Omental fat pad (tissue), 4 donors: ENCODE results near the gene PPP6R2. TPM values are rescaled to one million over a fixed set of nuclear protein-coding genes. Genes with fewer than 3 reads are reported as not detected.

ENCODE experiments used
- ATAC-seq: fragments of 150-250 bp; one replicate; pipeline ENCODE4 v1.9.1; 2016; ENCODE audit warnings: mild to moderate bottlenecking, moderate library complexity; ENCODE audit not compliant: low FRiP score
- DNase-seq: peaks from one replicate; pipeline ENCODE4 v3.0.0-alpha.2; 2019; ENCODE audit warnings: low spot score
- CTCF ChIP-seq, 3 donors: fragments of 450-650 bp; IDR thresholded peaks; one replicate each; pipeline ENCODE4 v1.5.1; 2016 to 2017; ENCODE audit warnings: antibody characterized with exemption in 3 of 3, mild to moderate bottlenecking in 3 of 3, moderate library complexity in 2 of 3
- total RNA-seq, 4 donors: library from RNA; depleted of rRNA; stranded (reverse); fragments of >200 nt; gene quantifications; one replicate each; pipeline ENCODE4 v1.1.0, GENCODE V29; 2016

Gene PPP6R2
- total RNA-seq, 4 donors from 2014 or later, result 35.6 to 64.6 (median 41.7) TPM

- no peak for DNase-seq
- no peak for TF ChIP-seq CTCF (IDR thresholded peaks at IDR 0.05)
- no peak for ATAC-seq
Observed at GRCh38 chr22:50398831-50399648, 55.9 kb downstream of the PPP6R2 start.

GRCh38 chr22:50399751-50400331 lies 56.7 kb downstream of the PPP6R2 start:
- no peak for DNase-seq
- TF ChIP-seq CTCF (IDR thresholded peaks at IDR 0.05), result no peak
- no peak for ATAC-seq

- DNase-seq (no peak), ATAC-seq (no peak)
- no peak for TF ChIP-seq CTCF (IDR thresholded peaks at IDR 0.05)
Observed at GRCh38 chr22:50400406-50400805, 57.3 kb downstream of the PPP6R2 start.

- TF ChIP-seq CTCF (IDR thresholded peaks at IDR 0.05), result no peak
- no peak for DNase-seq
- ATAC-seq, result no peak
Observed at GRCh38 chr22:50400931-50401330, 57.8 kb downstream of the PPP6R2 start.

GRCh38 chr22:50401907-50402306 lies 58.8 kb downstream of the PPP6R2 start:
- DNase-seq, result no peak
- ATAC-seq, result no peak
- no peak for TF ChIP-seq CTCF (IDR thresholded peaks at IDR 0.05)

GRCh38 chr22:50403701-50404101 lies 60.6 kb downstream of the PPP6R2 start:
- TF ChIP-seq CTCF (IDR thresholded peaks at IDR 0.05), result no peak
- DNase-seq, result no peak
- ATAC-seq, result peak; percentile 17
